Fibroblast of villous mesenchyme (primary cell): ENCODE data around the gene CDNF. TPM values are rescaled to one million over a fixed set of nuclear protein-coding genes. Genes with fewer than 3 reads are reported as not detected.
"Not testable (repeated sequence)": the region's sequence is repeated elsewhere in the genome, so short reads cannot be mapped to it uniquely, and the experiment has no call there.

ENCODE experiments used
- DNase-seq: peaks from one replicate; pipeline ENCODE4 v3.0.0-alpha.2; 2010; ENCODE audit warnings: low read depth
- H3K4me3 ChIP-seq: 2 replicates; pipeline ENCODE4 v1.5.1; 2011; ENCODE audit warnings: low read depth, mild to moderate bottlenecking, low read length
- total RNA-seq: library from RNA; depleted of rRNA; stranded (reverse); fragments of >200 nt; gene quantifications from 2 replicates; pipeline ENCODE4 v1.2.3, GENCODE V29; 2012
- TF ChIP-seq, protein P1 (sequence below): IDR thresholded peaks from 2 replicates; pipeline ENCODE4 v1.5.1; 2012; ENCODE audit warnings: low read depth, mild to moderate bottlenecking, low read length; ENCODE audit not compliant: insufficient read depth

The CDNF gene
- total RNA-seq, 1 donor: 0.43 TPM

DNA sequence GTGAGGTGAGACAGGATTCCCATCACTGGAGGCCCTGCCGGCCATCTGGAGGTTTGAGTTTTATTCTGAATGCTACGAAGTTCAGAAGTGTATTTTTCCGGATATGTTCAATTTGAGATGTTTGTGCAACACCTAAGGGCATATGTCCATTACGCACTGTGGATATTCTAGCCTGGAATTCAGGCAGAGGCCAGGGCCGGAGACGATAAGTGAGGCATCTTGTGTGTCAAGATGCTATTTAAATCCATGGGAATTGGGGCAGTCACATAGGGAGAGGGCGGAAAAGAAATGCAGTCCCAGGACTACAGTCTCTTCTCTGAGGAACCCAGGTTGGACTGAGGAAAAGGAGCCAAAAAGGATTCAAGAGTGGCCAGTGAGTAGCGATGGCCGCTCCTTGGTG, 38.9 kb upstream of the CDNF start:
- TF ChIP-seq, protein P1, sequence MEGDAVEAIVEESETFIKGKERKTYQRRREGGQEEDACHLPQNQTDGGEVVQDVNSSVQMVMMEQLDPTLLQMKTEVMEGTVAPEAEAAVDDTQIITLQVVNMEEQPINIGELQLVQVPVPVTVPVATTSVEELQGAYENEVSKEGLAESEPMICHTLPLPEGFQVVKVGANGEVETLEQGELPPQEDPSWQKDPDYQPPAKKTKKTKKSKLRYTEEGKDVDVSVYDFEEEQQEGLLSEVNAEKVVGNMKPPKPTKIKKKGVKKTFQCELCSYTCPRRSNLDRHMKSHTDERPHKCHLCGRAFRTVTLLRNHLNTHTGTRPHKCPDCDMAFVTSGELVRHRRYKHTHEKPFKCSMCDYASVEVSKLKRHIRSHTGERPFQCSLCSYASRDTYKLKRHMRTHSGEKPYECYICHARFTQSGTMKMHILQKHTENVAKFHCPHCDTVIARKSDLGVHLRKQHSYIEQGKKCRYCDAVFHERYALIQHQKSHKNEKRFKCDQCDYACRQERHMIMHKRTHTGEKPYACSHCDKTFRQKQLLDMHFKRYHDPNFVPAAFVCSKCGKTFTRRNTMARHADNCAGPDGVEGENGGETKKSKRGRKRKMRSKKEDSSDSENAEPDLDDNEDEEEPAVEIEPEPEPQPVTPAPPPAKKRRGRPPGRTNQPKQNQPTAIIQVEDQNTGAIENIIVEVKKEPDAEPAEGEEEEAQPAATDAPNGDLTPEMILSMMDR: no peak
- H3K4me3 ChIP-seq: peak overlapping the region; percentile 93
- DNase-seq: no peak

DNA sequence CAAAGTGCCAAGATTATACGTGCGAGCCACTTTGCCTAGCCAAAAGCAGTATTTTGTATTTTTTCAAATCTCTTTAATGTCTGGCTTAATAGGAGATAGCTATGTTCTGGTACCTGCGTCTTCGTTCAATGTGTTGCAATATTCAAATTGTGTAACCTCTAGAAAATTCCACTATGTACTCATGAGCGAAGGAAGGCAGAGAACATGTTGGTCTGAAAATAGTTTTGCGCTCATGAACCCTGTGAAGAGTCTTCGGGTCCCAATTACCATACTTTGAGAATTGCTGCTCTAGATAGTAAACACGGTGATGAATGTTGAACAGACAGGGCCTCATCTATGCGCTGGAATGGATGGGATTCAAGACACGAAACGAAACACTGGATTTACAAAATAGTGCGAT, 38.1 kb upstream of the CDNF start:
- TF ChIP-seq, protein P1: no peak
- no peak overlapping the region for H3K4me3 ChIP-seq
- DNase-seq: no peak

DNA sequence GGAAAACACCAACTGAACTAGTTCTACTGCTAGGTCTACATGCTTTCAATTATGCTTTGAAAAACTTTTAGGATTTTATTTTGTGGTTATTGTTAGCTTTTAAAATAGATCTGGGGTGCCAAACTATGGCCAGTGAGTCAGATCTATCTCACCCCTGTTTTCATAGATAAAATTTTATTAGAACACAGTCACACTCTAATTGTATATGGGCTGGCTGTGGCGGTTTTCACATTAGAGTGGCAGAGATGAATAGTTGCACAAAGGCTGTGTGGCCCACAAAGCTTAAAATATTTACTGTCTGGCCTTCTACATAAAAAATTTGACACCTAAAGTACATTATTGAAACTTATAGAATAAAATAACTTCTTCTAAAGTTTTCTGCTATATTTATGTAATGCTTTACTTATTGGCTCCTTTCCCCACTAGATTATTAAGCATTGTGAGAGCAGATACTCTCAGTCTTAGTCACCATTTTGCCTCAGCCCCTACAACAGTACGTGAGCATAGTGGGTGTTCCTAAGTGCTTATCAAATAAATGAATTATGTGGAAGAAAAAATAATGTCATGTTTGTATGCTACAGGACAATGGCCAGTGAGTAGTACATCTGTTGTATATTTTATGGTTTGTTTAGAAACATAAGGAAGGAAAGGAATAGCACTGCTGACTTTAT, 35.4 kb upstream of the CDNF start:
- no peak overlapping the region for H3K4me3 ChIP-seq
- TF ChIP-seq, protein P1: no peak
- peak; percentile 6 for DNase-seq

DNA sequence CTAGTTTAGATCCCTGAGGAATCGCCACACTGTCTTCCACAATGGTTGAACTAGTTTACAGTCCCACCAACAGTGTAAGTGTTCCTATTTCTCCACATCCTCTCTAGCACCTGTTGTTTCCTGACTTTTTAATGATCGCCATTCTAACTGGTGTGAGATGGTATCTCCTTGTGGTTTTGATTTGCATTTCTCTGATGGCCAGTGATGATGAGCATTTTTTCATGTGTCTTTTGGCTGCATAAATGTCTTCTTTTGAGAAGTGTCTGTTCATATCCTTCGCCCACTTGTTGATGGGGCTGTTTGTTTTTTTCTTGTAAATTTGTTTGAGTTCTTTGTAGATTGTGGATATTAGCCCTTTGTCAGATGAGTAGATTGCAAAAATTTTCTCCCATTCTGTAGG, 27.0 kb upstream of the CDNF start:
- not testable (repeated sequence) for DNase-seq

DNA sequence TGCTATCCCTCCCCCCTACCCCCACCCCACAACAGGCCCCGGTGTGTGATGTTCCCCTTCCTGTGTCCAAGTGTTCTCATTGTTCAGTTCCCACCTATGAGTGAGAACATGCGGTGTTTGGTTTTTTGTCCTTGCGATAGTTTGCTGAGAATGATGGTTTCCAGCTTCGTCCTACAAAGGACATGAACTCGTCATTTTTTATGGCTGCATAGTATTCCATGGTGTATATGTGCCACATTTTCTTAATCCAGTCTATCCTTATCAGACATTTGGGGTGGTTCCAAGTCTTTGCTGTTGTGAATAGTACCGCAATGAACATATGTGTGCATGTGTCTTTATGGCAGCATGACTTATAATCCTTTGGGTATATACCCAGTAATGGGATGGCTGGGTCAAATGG, 26.6 kb upstream of the CDNF start:
- H3K4me3 ChIP-seq, DNase-seq: not testable (repeated sequence)

More for the DNA sequence above, 27.0 kb upstream of the CDNF start:
- H3K4me3 ChIP-seq: not testable (repeated sequence)

DNA sequence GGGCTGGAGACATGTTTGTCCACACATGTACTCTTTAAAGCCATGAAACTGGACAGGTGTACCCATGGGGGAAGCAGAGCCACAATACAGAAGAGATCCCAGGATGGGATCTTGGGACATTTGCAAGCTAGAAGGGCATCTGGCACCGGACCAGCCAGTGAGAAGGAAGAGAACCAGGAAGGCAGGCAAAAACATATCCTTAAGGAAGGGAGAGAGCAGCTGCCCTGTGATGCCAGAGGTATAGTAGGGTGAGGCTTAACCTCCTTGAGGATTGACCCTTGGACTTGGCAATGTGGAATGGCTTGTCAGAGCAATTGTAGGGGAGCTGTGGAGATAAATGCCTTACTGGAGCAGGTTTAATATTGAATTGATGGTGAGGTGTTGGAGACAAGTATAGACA, 23.0 kb upstream of the CDNF start:
- TF ChIP-seq, protein P1: no peak
- H3K4me3 ChIP-seq: no peak overlapping the region
- DNase-seq: no peak

DNA sequence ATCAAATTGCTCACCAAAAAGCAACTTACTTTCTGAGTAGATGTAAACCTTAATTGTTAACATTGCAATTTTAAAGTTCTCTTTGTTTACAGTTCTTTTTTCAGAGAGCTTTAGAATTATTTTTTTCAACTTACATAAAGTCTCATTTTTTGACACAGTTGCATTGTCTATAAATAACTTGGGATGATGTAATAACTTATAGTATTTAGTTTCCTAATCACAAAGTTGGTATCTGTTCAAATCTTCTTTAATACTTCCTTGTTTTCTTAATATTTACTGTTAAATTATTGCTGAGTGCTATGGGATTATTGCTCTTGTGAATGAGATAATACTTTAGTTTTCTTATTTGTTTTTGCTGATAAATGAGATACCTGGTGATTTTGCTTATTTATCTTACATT, 21.9 kb upstream of the CDNF start:
- DNase-seq: peak; percentile 3

DNA sequence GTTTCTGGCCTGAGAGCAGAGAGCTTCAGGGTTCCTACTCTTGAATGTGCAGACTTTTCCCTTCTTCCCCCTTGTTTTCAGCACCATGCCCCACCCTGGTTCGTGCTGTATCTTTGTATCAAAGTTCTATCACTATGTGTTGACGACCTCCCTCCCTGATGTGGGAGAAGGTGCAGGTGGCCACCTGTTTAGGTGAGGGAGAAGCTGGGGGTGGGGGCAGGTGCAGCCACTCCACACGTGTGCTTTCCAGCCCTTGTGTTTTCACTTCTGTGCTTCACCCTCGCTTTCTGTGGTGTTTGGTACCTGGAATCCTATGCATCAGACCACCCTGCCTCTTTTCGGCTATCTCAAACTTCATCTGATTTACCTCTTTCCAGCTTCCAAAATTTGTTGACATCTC, 21.2 kb upstream of the CDNF start:
- no peak overlapping the region for H3K4me3 ChIP-seq
- DNase-seq: no peak
- TF ChIP-seq, protein P1: no peak

More for the DNA sequence above, 21.9 kb upstream of the CDNF start:
- TF ChIP-seq, protein P1: no peak
- no peak overlapping the region for H3K4me3 ChIP-seq
